K562 treated with DMSO at 1 percent for 48 hours (cell line): ENCODE data around the gene OOSP3. TPM values are rescaled to one million over a fixed set of nuclear protein-coding genes. Genes with fewer than 3 reads are reported as not detected.

Experiments
- total RNA-seq: library from RNA; unstranded; fragments of 300-600 nt; gene quantifications from 2 replicates; pipeline ENCODE4 v1.2.3, GENCODE V29; 2022; ENCODE audit warnings: low replicate concordance; ENCODE audit errors: extremely low read depth

The OOSP3 gene, protein sequence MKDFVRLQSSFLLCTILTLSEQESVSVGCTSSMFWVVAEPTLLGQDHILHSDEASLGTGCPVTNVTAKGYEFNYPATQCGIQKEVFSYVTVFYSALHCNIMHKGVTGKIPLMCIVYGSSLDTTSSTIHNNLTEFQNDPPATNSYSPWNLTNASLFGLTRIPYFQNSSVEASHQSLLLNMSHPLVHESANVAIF
- total RNA-seq: not detected in 2 replicates

DNA sequence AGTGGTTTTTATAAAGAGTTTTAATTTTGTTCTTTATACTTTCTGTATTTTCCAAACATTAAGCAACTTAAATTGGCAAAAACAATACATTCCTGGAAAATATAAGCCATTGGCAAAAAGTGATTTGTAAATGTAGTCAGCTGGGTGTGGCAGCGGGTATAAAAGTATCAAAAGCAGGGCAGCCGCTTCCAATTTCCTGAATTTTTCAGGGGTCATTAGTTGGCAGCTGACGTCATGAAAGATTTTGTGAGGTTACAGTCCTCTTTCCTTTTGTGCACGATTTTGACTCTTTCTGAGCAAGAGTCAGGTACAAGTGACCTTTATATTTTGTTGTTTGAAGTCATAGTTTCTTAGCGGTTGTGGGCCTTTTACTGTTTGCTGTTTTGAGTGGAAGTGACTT lies at the start of gene OOSP3:
OOSP3 (plus strand) TSS at position 208 of the 400 bp plus-strand sequence; CDS start at position 235, 27 bp downstream.

DNA sequence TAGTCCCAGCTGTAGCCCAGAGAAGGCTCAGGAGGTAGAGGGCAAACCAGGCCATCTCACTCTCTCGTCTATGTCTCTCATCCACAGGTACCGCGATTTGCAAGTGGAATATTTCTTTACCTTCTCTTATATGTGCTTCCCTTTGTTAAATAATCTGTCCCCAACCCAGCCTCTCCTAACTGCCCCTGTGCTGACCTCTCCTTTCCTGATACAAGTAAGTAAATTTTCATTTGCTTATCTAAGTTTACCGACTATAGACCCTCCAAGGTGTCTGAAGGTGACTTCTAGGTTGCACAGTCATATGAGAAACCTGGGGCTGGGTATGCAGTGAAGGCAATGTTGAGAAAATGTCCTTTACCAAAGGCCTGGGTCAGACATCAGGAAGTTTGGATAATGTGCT lies 33.2 kb upstream of the OOSP3 start, which contains the start of gene CBLIF:
CBLIF (minus strand) TSS at position 101 of the 400 bp plus-strand sequence; CDS start at position 55, 46 bp downstream.

DNA sequence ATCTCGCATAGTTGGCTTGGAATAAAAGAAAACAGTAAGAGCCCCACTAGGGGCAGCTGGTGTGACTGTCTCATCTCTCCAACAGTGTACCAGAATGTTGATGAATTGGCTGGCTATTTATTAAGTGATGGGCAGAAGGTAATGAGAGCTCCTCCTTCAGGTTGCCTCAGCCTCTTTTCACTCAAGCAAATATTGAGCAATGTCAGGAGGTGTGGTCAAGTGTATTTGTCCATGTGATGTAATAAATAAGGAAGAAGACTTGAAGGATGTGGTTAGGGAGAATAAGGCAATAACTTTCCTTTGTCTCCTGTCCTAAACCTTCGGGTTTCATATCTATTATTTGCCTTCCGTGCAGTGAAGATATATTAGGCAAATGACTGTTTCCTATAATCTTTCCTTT lies 12.2 kb upstream of the OOSP3 start, which contains the start of gene TCN1:
TCN1 (minus strand) TSS at position 91 of the 400 bp plus-strand sequence; CDS start at position 74, 17 bp downstream.

DNA sequence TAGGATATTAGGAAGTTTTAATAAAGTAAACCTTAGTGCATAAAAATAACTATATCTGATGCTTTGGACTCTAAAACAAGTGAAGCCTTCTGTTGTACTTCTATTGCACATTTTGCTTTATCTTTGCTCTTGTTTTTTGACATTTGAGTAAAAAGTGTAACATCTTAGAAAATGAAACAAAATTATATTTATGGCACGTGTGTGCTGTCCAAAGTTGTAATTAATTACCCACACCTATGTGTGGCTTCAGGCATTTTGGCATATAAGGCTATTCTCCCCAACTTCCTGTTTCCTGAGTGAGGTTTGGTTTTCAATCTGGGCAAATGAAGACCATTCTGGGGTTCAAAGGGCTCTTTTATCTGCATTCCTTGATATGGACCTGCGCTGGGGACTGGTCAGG lies 59.5 kb downstream of the OOSP3 start, which contains the start of gene OOSP1:
OOSP1 (plus strand) TSS at position 301 of the 400 bp plus-strand sequence; CDS start at position 324, 23 bp downstream.

Other genes with a start within 250 kb of the OOSP3 start
- not detected in 2 replicates for gene PATL1, start 209.7 kb upstream of the OOSP3 start, total RNA-seq
- gene OR10V1, start 164.9 kb upstream of the OOSP3 start, total RNA-seq: not detected in 2 replicates
- gene STX3, start 123.4 kb upstream of the OOSP3 start, total RNA-seq: not detected in 2 replicates
- gene MRPL16, start 68.0 kb upstream of the OOSP3 start, total RNA-seq: not detected in 2 replicates
- not detected in 2 replicates for gene CBLIF, start 33.3 kb upstream of the OOSP3 start, total RNA-seq
- not detected in 2 replicates for gene TCN1, start 12.3 kb upstream of the OOSP3 start, total RNA-seq
- not detected in 2 replicates for gene OOSP1, start 59.6 kb downstream of the OOSP3 start, total RNA-seq
- gene OOSP4A, start 85.3 kb downstream of the OOSP3 start, total RNA-seq: not detected in 2 replicates
- not detected in 2 replicates for gene OOSP4B, start 138.4 kb downstream of the OOSP3 start, total RNA-seq
- not detected in 2 replicates for gene OOSP2, start 161.6 kb downstream of the OOSP3 start, total RNA-seq
- not detected in 2 replicates for gene MS4A3, start 177.9 kb downstream of the OOSP3 start, total RNA-seq
- gene MS4A2, start 209.9 kb downstream of the OOSP3 start, total RNA-seq: not detected in 2 replicates